Keratinocyte (primary cell): Measurements from ENCODE around the gene PANK1. TPM values are rescaled to one million over a fixed set of nuclear protein-coding genes. Genes with fewer than 3 reads are reported as not detected.

Source experiments
- DNase-seq: peaks from one replicate; pipeline ENCODE4 v3.0.0-alpha.2; 2011; ENCODE audit warnings: low read depth, missing footprints, low spot score
- FAIRE-seq: peaks from 2 replicates; lab custom pipeline; 2011; peaks lifted over from hg19 to GRCh38; lab: Jason Lieb, UNC
- H2AFZ ChIP-seq: 2 replicates; pipeline ENCODE4 v1.6.0; 2012; ENCODE audit warnings: low read length, control low read depth, inconsistent platforms; ENCODE audit not compliant: control insufficient read depth
- H3K27ac ChIP-seq: 2 replicates; pipeline ENCODE4 v1.5.1; 2011; ENCODE audit warnings: low read length; ENCODE audit not compliant: control insufficient read depth, insufficient read depth
- H3K27me3 ChIP-seq: 3 replicates; pipeline ENCODE4 v1.6.0; 2011; ENCODE audit warnings: low read length; ENCODE audit not compliant: control insufficient read depth, insufficient read depth; ENCODE audit errors: extremely low read depth
- H3K36me3 ChIP-seq, 2 experiments: 2 replicates in 1 of 2; 3 replicates in 1 of 2; pipeline ENCODE4 v1.5.1; 2011; ENCODE audit warnings: low read length in 2 of 2, mild to moderate bottlenecking in 1 of 2; ENCODE audit not compliant: control insufficient read depth in 2 of 2, insufficient read depth in 2 of 2; ENCODE audit errors: extremely low read depth in 1 of 2
- H3K4me1 ChIP-seq: 3 replicates; pipeline ENCODE4 v1.5.1; 2011; ENCODE audit warnings: low read length; ENCODE audit not compliant: control insufficient read depth, insufficient read depth; ENCODE audit errors: extremely low read depth
- H3K4me2 ChIP-seq: 3 replicates; pipeline ENCODE4 v1.6.0; 2011; ENCODE audit warnings: low read depth, low read length; ENCODE audit not compliant: control insufficient read depth, insufficient read depth; ENCODE audit errors: extremely low read depth
- H3K4me3 ChIP-seq, 3 experiments: fragments of 200-600 bp in 1 of 3; sonication (generic) in 1 of 3; 2 replicates in 2 of 3; 3 replicates in 1 of 3; pipeline ENCODE4 v1.5.1; 2011 to 2016; ENCODE audit warnings: low read length in 3 of 3, mild to moderate bottlenecking in 3 of 3, control low read depth in 2 of 3, inconsistent platforms in 1 of 3, low read depth in 1 of 3, mixed read lengths in 1 of 3, mixed run types in 1 of 3, moderate library complexity in 1 of 3; ENCODE audit not compliant: control insufficient read depth in 2 of 3, insufficient read depth in 2 of 3; ENCODE audit errors: extremely low read depth in 1 of 3
- H3K79me2 ChIP-seq: 2 replicates; pipeline ENCODE4 v1.6.0; 2012; ENCODE audit warnings: low read length; ENCODE audit not compliant: control insufficient read depth, insufficient read depth
- H3K9ac ChIP-seq: 3 replicates; pipeline ENCODE4 v1.6.0; 2011; ENCODE audit warnings: low read length; ENCODE audit not compliant: control insufficient read depth, insufficient read depth; ENCODE audit errors: extremely low read depth
- H3K9me1 ChIP-seq: 3 replicates; pipeline ENCODE4 v1.6.0; 2011; ENCODE audit warnings: low read length; ENCODE audit not compliant: control insufficient read depth, insufficient read depth; ENCODE audit errors: extremely low read depth
- H3K9me3 ChIP-seq: 2 replicates; pipeline ENCODE4 v1.5.1; 2012; ENCODE audit warnings: low read depth, low read length; ENCODE audit not compliant: control insufficient read depth
- H4K20me1 ChIP-seq: 3 replicates; pipeline ENCODE4 v1.6.0; 2011; ENCODE audit warnings: low read length; ENCODE audit not compliant: control insufficient read depth, insufficient read depth; ENCODE audit errors: extremely low read depth
- EZH2 ChIP-seq: IDR thresholded peaks from one replicate; pipeline ENCODE4 v1.6.1; 2012; ENCODE audit warnings: inconsistent platforms, mild to moderate bottlenecking, low read length, moderate library complexity
- dilution Hi-C: fragments of 300-500 bp; cut with MboI; formaldehyde crosslinking; loops from one replicate; pipeline ENCODE4 v1.7.0; 2020; ENCODE audit warnings: low sequenced_read_pairs; ENCODE audit not compliant: extremely low pct_ligation_motif_present
- polyA plus RNA-seq, 5 experiments: library from polyadenylated mRNA; depleted of rRNA in 3 of 5; stranded (reverse) in 3 of 5; stranded (forward) in 1 of 5; unstranded in 1 of 5; fragments of >200 nt; gene quantifications; 1 replicate in 1 of 5; 2 replicates in 3 of 5; 3 replicates in 1 of 5; pipeline versions ENCODE4 v1.2.1 to v1.2.3, GENCODE V29; 2011 to 2012; ENCODE audit warnings: missing spikeins in 2 of 5, low read depth in 1 of 5, low replicate concordance in 1 of 5
- TF ChIP-seq, protein P1 (sequence below), 3 experiments: IDR thresholded peaks in 1 of 3; conservative IDR thresholded peaks in 1 of 3; optimal IDR thresholded peaks in 1 of 3; 2 replicates in 2 of 3; 3 replicates in 1 of 3; pipeline versions ENCODE3 to v1.5.1; 2011; ENCODE audit warnings: low read length in 3 of 3, mild to moderate bottlenecking in 3 of 3, moderate library complexity in 2 of 3, control low read depth in 1 of 3, inconsistent platforms in 1 of 3; ENCODE audit not compliant: insufficient read depth in 2 of 3; ENCODE audit errors: extremely low read depth in 1 of 3

The PANK1 gene
- polyA plus RNA-seq, 1 donor (not counting 4 experiments of a cell fraction or from before 2014, with no cell fraction given) = 9.5 TPM

DNA sequence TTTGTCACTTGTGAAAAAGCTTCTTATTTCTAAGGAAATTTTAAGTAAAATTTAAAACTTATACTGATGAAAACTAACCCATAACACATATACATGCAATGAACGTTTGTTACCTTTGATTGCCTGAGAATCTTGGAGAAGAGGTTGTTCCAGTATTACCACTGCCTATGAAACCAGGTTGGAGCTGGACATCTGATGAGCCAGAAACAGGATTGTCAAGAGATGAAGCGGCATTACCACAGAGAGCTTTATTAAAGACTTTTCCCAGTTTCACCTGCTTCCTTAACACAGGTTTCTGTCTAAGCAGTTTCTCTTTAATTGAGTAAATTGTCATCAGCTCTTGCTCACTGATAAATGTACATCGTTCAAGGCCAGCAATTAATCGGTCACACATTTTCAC is 47.4 kb upstream of the PANK1 start:
- no peaks in the 10 kb centered on the region for H3K79me2 ChIP-seq
- no peak overlapping the region for H3K27ac ChIP-seq
- H3K9me1 ChIP-seq = no peaks in the 10 kb centered on the region
- no peak overlapping the region for H3K4me3 ChIP-seq
- no peaks in the 10 kb centered on the region for H3K9me3 ChIP-seq
- FAIRE-seq = no peak
- H4K20me1 ChIP-seq = no peaks in the 10 kb centered on the region
- no peaks in the 10 kb centered on the region for H3K36me3 ChIP-seq
- TF ChIP-seq EZH2 = no peak
- TF ChIP-seq, protein P1, sequence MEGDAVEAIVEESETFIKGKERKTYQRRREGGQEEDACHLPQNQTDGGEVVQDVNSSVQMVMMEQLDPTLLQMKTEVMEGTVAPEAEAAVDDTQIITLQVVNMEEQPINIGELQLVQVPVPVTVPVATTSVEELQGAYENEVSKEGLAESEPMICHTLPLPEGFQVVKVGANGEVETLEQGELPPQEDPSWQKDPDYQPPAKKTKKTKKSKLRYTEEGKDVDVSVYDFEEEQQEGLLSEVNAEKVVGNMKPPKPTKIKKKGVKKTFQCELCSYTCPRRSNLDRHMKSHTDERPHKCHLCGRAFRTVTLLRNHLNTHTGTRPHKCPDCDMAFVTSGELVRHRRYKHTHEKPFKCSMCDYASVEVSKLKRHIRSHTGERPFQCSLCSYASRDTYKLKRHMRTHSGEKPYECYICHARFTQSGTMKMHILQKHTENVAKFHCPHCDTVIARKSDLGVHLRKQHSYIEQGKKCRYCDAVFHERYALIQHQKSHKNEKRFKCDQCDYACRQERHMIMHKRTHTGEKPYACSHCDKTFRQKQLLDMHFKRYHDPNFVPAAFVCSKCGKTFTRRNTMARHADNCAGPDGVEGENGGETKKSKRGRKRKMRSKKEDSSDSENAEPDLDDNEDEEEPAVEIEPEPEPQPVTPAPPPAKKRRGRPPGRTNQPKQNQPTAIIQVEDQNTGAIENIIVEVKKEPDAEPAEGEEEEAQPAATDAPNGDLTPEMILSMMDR (optimal IDR thresholded peaks at IDR 0.05 in 1 of 3, IDR thresholded peaks at IDR 0.05 in 1 of 3, conservative IDR thresholded peaks at IDR 0.05 in 1 of 3; ENCODE audit: extremely low read depth in 1 of 3, insufficient read depth in 2 of 3, low read length in 3 of 3) = no peak
- H3K4me1 ChIP-seq = peaks cover 10% of the 10 kb centered on the region
- no peak overlapping the region for H2AFZ ChIP-seq
- H3K9ac ChIP-seq = no peak overlapping the region
- DNase-seq = no peak
- no peak overlapping the region for H3K4me2 ChIP-seq
- no peaks in the 10 kb centered on the region for H3K27me3 ChIP-seq
- dilution Hi-C loops = no loop called here

DNA sequence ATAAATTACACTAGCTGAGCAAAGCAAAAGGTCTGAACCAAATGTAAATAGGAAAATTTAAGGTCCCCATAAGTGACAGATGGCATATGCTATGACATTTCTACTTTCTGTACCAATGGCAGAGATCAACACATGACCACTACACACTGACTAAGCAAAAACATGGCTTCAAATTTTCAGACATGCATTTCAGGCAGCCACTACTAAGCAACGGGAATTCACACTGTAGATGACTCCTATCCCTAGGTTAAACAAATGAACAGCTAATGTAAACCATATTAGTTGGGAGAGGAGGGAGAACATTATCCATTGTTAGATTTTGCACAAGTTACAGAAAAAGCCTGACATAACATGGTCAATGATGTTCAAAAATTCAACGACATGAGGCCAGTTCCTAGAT is 45.0 kb upstream of the PANK1 start:
- Histone ChIP-seq H3K4me1 (no peaks in the 10 kb centered on the region), H3K79me2 (no peaks in the 10 kb centered on the region), H3K27ac (no peak overlapping the region), H3K9me3 (no peaks in the 10 kb centered on the region), H4K20me1 (no peaks in the 10 kb centered on the region), H3K9me1 (no peaks in the 10 kb centered on the region), H3K4me3 (no peak overlapping the region), H3K27me3 (no peaks in the 10 kb centered on the region), H3K36me3 (no peaks in the 10 kb centered on the region), H3K4me2 (no peak overlapping the region), H3K9ac (no peak overlapping the region), H2AFZ (no peak overlapping the region)
- FAIRE-seq = no peak
- DNase-seq = no peak
- TF ChIP-seq, protein P1 (optimal IDR thresholded peaks at IDR 0.05 in 1 of 3, IDR thresholded peaks at IDR 0.05 in 1 of 3, conservative IDR thresholded peaks at IDR 0.05 in 1 of 3; ENCODE audit: extremely low read depth in 1 of 3, insufficient read depth in 2 of 3, low read length in 3 of 3) = no peak
- no peak for TF ChIP-seq EZH2
- dilution Hi-C loops = no loop called here
